Measurements from ENCODE around the gene KAT2B. TPM values are rescaled to one million over a fixed set of nuclear protein-coding genes. Genes with fewer than 3 reads are reported as not detected.

The KAT2B gene
- total RNA-seq, 2 donors from 2014 or later: 14.5 to 25.2 TPM

DNA sequence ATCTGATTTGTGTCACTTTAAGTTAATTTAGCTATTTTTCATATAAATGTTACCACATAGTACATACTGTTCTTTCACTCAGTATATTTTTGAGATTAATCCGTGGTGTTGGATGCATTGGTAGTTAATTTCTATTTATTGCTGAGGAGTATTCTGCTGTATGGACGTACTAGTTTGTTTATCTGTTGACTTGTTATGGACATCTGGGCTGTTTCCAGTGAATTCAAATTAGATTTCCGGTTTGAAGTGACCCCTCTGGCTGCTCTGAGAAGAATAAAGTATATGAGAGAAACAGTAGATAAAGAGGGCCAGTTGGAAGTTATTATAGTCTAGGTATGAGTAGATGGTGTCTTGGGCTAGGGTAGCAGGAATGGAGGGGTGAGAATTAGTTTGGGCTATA, 15.6 kb downstream of the KAT2B start:
- intact Hi-C loops (cut with DNase I): no loop called here
- Histone ChIP-seq H3K9me3 (no peaks in the 10 kb centered on the region), H3K36me3 (replicated peaks in 1 of 2; ENCODE audit: insufficient read depth in 1 of 2, low read depth in 2 of 2) (no peaks in the 10 kb centered on the region), H3K4me1 (peaks cover 32% of the 10 kb centered on the region), H3K4me3 (no peak overlapping the region), H3K27me3 (no peaks in the 10 kb centered on the region), H3K27ac (peak overlapping the region in 1 of 4 donors; percentile 15)
- WGBS, 2 donors: 66 to 73% methylated on average over 3 of the region's 3 CpGs
- ATAC-seq (no peak), DNase-seq (no peak)
- no peak for TF ChIP-seq POLR2A (IDR thresholded peaks at IDR 0.05)
- TF ChIP-seq, protein P1, sequence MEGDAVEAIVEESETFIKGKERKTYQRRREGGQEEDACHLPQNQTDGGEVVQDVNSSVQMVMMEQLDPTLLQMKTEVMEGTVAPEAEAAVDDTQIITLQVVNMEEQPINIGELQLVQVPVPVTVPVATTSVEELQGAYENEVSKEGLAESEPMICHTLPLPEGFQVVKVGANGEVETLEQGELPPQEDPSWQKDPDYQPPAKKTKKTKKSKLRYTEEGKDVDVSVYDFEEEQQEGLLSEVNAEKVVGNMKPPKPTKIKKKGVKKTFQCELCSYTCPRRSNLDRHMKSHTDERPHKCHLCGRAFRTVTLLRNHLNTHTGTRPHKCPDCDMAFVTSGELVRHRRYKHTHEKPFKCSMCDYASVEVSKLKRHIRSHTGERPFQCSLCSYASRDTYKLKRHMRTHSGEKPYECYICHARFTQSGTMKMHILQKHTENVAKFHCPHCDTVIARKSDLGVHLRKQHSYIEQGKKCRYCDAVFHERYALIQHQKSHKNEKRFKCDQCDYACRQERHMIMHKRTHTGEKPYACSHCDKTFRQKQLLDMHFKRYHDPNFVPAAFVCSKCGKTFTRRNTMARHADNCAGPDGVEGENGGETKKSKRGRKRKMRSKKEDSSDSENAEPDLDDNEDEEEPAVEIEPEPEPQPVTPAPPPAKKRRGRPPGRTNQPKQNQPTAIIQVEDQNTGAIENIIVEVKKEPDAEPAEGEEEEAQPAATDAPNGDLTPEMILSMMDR (IDR thresholded peaks at IDR 0.05): no peak

DNA sequence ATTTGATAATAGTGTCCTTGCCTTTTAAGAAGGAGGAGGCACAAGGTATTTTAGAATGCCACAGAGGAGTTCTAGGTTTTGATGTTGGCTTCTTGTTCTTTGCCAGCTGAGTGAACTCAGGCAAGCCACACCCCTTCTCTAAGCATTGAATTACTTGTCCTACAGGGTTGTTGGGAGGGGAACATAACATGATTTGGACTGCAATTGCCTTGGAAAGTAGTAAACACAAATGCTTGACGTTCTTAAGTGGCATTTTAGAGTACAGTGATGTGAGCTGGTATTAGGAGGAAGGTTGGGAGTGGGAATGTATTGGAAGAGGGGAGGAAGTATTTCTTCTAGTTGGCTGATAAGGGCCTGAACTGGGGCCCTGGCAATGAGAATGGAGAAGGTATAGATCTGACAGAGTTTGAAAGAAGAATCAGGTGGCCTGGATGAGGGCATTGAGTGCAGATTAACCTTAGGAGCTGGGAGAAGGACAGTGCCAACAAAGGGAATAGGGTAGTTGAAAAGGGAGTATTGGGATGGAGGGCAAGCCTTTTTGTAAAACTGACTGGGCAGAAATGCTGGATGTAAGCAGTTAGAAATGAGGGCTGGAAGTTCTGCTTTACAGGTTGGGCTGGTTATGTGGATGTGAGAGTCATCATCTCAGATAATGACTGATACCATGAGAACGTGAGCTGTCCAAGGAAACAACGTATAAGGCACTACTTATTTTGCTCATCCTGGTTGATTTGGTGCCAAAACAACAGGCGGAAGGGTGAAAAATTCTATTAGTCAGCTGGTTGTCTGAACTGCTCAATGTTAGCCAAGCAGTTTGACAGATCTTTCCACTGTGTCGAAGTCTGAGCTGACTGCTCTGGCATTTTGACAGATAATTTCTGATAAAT, 16.7 kb downstream of the KAT2B start:
- ATAC-seq (peak; percentile 33), DNase-seq (peak in 1 of 4 donors; percentile 42)
- intact Hi-C loops (cut with DNase I): no loop called here
- 3 to 10% methylated on average over 5 of the region's 5 CpGs for WGBS, 2 donors
- Histone ChIP-seq H3K4me1 (peaks cover 38% of the 10 kb centered on the region), H3K36me3 (replicated peaks in 1 of 2; ENCODE audit: insufficient read depth in 1 of 2, low read depth in 2 of 2) (no peaks in the 10 kb centered on the region), H3K9me3 (no peaks in the 10 kb centered on the region), H3K27me3 (no peaks in the 10 kb centered on the region), H3K27ac (peak overlapping the region; percentile 13 to 61 (median 44)), H3K4me3 (no peak overlapping the region)
- TF ChIP-seq POLR2A (IDR thresholded peaks at IDR 0.05): no peak
- TF ChIP-seq, protein P1 (IDR thresholded peaks at IDR 0.05): no peak

DNA sequence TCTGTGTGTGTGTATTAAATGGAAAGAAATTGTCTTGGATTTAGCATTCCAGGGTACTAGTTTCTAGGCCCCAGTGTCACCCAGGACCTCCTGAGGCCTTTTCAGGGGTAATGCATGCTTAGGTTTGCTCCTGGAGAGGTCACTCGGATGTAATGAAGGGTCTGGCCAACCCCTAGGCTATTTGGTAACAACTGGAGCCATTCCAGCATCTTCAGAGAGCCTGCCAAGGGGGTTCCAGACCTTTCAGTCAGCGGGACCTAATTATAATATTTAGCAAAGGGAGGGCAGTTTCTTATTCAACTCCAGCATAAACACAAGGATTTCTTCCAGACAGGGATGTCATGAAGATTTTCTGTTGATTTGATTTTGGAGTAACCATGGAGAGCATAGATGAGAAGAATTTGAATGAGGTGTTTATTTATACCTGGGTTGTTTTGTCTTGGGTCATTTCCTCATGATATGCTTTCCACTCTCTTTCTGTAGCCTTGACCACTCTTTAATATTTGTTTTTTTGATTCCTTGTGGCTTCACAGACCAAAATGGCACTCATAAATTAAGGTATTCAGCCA, 17.4 kb downstream of the KAT2B start:
- intact Hi-C loops (cut with DNase I): no loop called here
- H3K36me3 ChIP-seq (replicated peaks in 1 of 2; ENCODE audit: insufficient read depth in 1 of 2, low read depth in 2 of 2): no peaks in the 10 kb centered on the region
- TF ChIP-seq, protein P1 (IDR thresholded peaks at IDR 0.05): no peak
- no peak for TF ChIP-seq POLR2A (IDR thresholded peaks at IDR 0.05)
- no peak for ATAC-seq
- WGBS, 2 donors: 6 to 48% methylated on average over 2 of the region's 2 CpGs
- no peak overlapping the region for H3K4me3 ChIP-seq
- H3K27me3 ChIP-seq: no peaks in the 10 kb centered on the region
- peak overlapping the region; percentile 13 to 61 (median 44) for H3K27ac ChIP-seq
- DNase-seq: no peak
- peaks cover 38% of the 10 kb centered on the region for H3K4me1 ChIP-seq
- H3K9me3 ChIP-seq: no peaks in the 10 kb centered on the region

GRCh38 chr3:20059929-20060328, 19.7 kb downstream of the KAT2B start:
- no peak overlapping the region for H3K4me3 ChIP-seq
- H3K9me3 ChIP-seq: no peaks in the 10 kb centered on the region
- TF ChIP-seq POLR2A (IDR thresholded peaks at IDR 0.05): no peak
- TF ChIP-seq, protein P1 (IDR thresholded peaks at IDR 0.05): no peak
- 91 to 92% methylated on average over 3 of the region's 3 CpGs for WGBS, 2 donors
- H3K36me3 ChIP-seq (replicated peaks in 1 of 2; ENCODE audit: insufficient read depth in 1 of 2, low read depth in 2 of 2): no peaks in the 10 kb centered on the region
- H3K27ac ChIP-seq: no peak overlapping the region
- H3K27me3 ChIP-seq: no peaks in the 10 kb centered on the region
- ATAC-seq (no peak), DNase-seq (no peak)
- intact Hi-C loops (cut with DNase I): no loop called here
- H3K4me1 ChIP-seq: peaks cover 29% of the 10 kb centered on the region
